ENCODE measurements around the gene SPATS1. TPM values are rescaled to one million over a fixed set of nuclear protein-coding genes. Genes with fewer than 3 reads are reported as not detected.

The SPATS1 gene
- total RNA-seq, 1 donor from 2014 or later = not detected

- intact Hi-C loops (cut with DNase I) = no loop called here
- DNase-seq (ENCODE audit: low spot score) (no peak), ATAC-seq (no peak)
These were observed 31.3 kb downstream of the SPATS1 start for GRCh38 chr6:44373787-44374186.

- ATAC-seq (no peak), DNase-seq (ENCODE audit: low spot score) (no peak)
- intact Hi-C loops (cut with DNase I) = no loop called here
These were observed 32.6 kb downstream of the SPATS1 start for GRCh38 chr6:44375071-44375470.

- DNase-seq (ENCODE audit: low spot score) = no peak
- intact Hi-C loops (cut with DNase I) = no loop called here
- ATAC-seq = no peak
These were observed 35.0 kb downstream of the SPATS1 start for GRCh38 chr6:44377484-44377883.

GRCh38 chr6:44377971-44378370 is 35.5 kb downstream of the SPATS1 start:
- DNase-seq (ENCODE audit: low spot score) (no peak), ATAC-seq (no peak)
- intact Hi-C loops (cut with DNase I) = no loop called here

- DNase-seq (ENCODE audit: low spot score) (no peak), ATAC-seq (peak; percentile 63)
These were observed 39.3 kb downstream of the SPATS1 start for GRCh38 chr6:44381739-44382138.

GRCh38 chr6:44386364-44386928 is 44.0 kb downstream of the SPATS1 start:
- intact Hi-C loops (cut with DNase I) = no loop called here
- DNase-seq (ENCODE audit: low spot score) (no peak), ATAC-seq (peak; percentile 42)

More at GRCh38 chr6:44381739-44382138, 39.3 kb downstream of the SPATS1 start:
- intact Hi-C loops (cut with DNase I) = no loop called here

- ATAC-seq = peak; percentile 37
- intact Hi-C loops (cut with DNase I) = no loop called here
- DNase-seq (ENCODE audit: low spot score) = no peak
These were observed 44.5 kb downstream of the SPATS1 start for GRCh38 chr6:44386929-44387345.

GRCh38 chr6:44387346-44388134 is 45.1 kb downstream of the SPATS1 start, which contains the start of gene CDC5L:
CDC5L (plus strand) TSS chr6:44387706; CDS start chr6:44387824, 118 bp downstream.
- intact Hi-C loops (cut with DNase I) = no loop called here
- ATAC-seq (peak; percentile 97), DNase-seq (ENCODE audit: low spot score) (peak; percentile 98)

- ATAC-seq (no peak), DNase-seq (ENCODE audit: low spot score) (no peak)
- intact Hi-C loops (cut with DNase I) = no loop called here
These were observed 45.7 kb downstream of the SPATS1 start for GRCh38 chr6:44388135-44388487.

GRCh38 chr6:44388887-44389286 is 46.4 kb downstream of the SPATS1 start:
- no peak for ATAC-seq

GRCh38 chr6:44390158-44390683 is 47.8 kb downstream of the SPATS1 start:
- intact Hi-C loops (cut with DNase I) = no loop called here
- DNase-seq (ENCODE audit: low spot score) (no peak), ATAC-seq (no peak)

More at GRCh38 chr6:44388887-44389286, 46.4 kb downstream of the SPATS1 start:
- intact Hi-C loops (cut with DNase I) = no loop called here
- no peak for DNase-seq (ENCODE audit: low spot score)

Other genes starting within 250 kb of the SPATS1 start
- 21.8 TPM for gene MRPL14, start 215.2 kb upstream of the SPATS1 start, total RNA-seq
- 38.0 TPM for gene TMEM63B, start 215.1 kb upstream of the SPATS1 start, total RNA-seq
- 6.9 TPM for gene CAPN11, start 183.8 kb upstream of the SPATS1 start, total RNA-seq
- 2.1 TPM for gene MYMX, start 125.7 kb upstream of the SPATS1 start, total RNA-seq
- gene SLC29A1, start 119.1 kb upstream of the SPATS1 start, total RNA-seq = 71.7 TPM
- 470 TPM for gene HSP90AB1, start 95.5 kb upstream of the SPATS1 start, total RNA-seq
- gene SLC35B2, start 85.1 kb upstream of the SPATS1 start, total RNA-seq = 26.8 TPM
- 9.1 TPM for gene NFKBIE, start 77.1 kb upstream of the SPATS1 start, total RNA-seq
- gene TMEM151B, start 72.2 kb upstream of the SPATS1 start, total RNA-seq = not detected
- 13.3 TPM for gene AARS2, start 29.3 kb upstream of the SPATS1 start, total RNA-seq
- 20.3 TPM for gene CDC5L, start 45.1 kb downstream of the SPATS1 start, total RNA-seq

All from sciatic nerve (tissue), 2 donors.